ENCODE data around the gene SLC16A3.
"Not testable (repeated sequence)": the region's sequence is repeated elsewhere in the genome, so short reads cannot be mapped to it uniquely, and the experiment has no call there.

SLC16A3 gene

GRCh38 chr17:82204831-82205719 lies 23.8 kb upstream of the SLC16A3 start:
- DNase-seq (ENCODE audit: low read depth): peak; percentile 70
- H3K4me3 ChIP-seq (replicated peaks; ENCODE audit: low read depth, low read length): no peak overlapping the region
- TF ChIP-seq, protein P1, sequence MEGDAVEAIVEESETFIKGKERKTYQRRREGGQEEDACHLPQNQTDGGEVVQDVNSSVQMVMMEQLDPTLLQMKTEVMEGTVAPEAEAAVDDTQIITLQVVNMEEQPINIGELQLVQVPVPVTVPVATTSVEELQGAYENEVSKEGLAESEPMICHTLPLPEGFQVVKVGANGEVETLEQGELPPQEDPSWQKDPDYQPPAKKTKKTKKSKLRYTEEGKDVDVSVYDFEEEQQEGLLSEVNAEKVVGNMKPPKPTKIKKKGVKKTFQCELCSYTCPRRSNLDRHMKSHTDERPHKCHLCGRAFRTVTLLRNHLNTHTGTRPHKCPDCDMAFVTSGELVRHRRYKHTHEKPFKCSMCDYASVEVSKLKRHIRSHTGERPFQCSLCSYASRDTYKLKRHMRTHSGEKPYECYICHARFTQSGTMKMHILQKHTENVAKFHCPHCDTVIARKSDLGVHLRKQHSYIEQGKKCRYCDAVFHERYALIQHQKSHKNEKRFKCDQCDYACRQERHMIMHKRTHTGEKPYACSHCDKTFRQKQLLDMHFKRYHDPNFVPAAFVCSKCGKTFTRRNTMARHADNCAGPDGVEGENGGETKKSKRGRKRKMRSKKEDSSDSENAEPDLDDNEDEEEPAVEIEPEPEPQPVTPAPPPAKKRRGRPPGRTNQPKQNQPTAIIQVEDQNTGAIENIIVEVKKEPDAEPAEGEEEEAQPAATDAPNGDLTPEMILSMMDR (IDR thresholded peaks at IDR 0.05; ENCODE audit: low read length, missing control alignments): no peak

GRCh38 chr17:82205720-82206508 lies 22.9 kb upstream of the SLC16A3 start:
- no peak overlapping the region for H3K4me3 ChIP-seq (replicated peaks; ENCODE audit: low read depth, low read length)
- TF ChIP-seq, protein P1 (IDR thresholded peaks at IDR 0.05; ENCODE audit: low read length, missing control alignments): peak; percentile 93

DNA sequence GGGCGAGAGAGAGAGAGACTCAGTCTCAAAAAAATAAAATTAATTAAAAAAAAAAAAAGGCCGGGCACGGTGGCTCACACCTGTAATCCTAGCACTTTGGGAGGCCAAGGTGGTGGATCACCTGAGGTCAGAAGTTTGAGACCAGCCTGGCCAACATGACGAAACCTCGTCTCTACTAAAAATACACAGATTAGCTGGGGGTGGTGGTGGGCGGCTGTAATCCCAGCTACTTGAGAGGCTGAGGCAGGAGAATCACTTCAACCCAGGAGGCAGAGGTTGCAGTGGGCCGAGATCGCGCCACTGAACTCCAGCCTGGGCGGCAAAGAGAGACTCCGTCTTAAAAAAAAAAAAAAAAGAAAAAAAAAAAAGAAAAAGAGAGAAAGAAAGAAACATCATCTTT lies 18.2 kb upstream of the SLC16A3 start:
- not testable (repeated sequence) for DNase-seq (ENCODE audit: low read depth); H3K4me3 ChIP-seq (replicated peaks; ENCODE audit: low read depth, low read length)

More at GRCh38 chr17:82205720-82206508, 22.9 kb upstream of the SLC16A3 start:
- peak; percentile 89 for DNase-seq (ENCODE audit: low read depth)

DNA sequence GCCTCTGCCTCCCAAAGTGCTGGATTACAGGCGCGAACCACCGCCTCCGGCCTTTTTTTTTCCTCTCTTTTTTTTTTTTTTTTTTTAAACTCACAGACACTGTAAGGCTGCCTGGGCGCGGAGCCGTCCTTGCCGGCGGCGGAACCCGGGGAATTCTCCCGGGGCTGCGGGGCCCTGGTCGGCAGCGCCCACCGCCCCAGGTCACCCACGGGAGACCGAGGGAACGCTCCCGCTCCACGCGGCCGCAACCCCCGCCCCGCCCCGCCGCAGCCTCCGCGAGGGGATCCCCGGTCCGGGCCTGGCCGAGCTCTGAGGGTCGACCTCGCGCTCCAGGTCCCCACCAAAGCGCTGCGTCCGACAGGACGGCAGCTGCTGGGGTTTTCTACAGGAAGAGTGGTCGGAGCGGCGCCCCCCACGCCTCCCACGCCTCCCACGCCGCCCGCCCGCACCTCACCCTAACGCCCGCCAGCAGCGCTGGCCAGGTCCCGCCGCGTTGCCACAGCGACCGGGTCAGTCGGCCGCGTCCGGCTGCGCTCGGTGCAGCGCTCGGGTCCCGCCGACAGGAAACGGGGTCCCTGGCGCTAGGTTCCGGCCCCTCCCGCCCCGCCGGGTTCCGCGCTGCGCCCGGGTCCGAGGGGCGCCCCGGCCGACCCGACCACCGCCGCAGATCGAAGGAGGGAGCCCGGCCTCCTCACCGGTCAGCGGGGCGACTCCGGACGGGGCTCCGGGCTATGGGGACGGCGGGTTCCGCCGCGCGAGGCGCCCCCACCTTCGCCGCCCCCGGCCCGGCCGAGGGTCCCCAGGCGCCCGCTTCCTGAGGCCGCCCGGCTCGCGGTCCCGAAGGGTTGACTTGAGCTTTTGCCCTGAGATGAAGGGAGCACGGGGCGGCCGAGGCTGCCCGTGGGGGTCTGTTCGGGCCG lies 16.3 kb upstream of the SLC16A3 start, which contains the start of gene CCDC57:
TSS of gene CCDC57 (minus strand) at position 512 of the 920 bp plus-strand sequence. CDS start 10,898 bp downstream, outside the sequence.
- H3K4me3 ChIP-seq (replicated peaks; ENCODE audit: low read depth, low read length): peak within 1 kb of the TSS; percentile 64
- TF ChIP-seq, protein P1 (IDR thresholded peaks at IDR 0.05; ENCODE audit: low read length, missing control alignments): no peak
- DNase-seq (ENCODE audit: low read depth): peak; percentile 82

DNA sequence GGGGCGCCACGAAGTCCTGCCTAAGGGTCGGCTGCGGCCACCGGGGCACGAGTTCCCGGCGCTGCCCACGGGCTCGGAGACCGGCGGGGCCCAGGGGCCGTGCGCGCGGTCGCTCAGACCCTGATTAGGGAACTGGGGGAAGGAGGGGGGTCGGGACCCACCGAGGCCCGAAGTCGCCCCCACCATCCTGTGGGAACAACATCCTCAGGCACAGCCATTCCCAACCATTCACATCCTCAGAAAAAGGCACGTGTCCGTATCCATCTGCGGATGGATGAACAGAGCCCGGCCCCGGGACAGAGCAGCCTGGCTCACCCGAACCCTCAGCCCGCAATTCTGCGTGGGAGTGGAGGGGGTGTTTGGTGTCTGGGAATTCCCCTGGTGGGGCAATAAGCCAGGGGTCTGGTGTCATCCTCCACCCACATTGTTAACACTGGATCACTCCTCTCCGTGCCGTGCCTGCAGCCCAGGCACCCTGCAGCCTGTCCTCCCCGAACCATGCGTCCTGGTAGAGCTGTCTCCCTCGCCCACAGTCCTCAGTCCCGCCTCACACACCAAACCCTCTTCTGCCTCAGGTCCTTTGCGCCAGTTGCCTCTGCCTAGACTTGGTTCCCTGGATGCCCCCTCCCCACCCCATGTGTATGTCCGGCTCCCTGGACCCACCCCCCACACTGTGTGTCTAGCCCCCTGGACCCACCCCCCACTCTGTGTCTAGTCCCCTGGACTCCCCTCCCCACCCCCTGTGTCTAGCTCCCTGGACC lies 15.4 kb upstream of the SLC16A3 start:
- peak; percentile 82 for DNase-seq (ENCODE audit: low read depth)
- TF ChIP-seq, protein P1 (IDR thresholded peaks at IDR 0.05; ENCODE audit: low read length, missing control alignments): no peak

GRCh38 chr17:82214012-82214628 lies 14.7 kb upstream of the SLC16A3 start:
- TF ChIP-seq, protein P1 (IDR thresholded peaks at IDR 0.05; ENCODE audit: low read length, missing control alignments): no peak
- no peak for DNase-seq (ENCODE audit: low read depth)
- H3K4me3 ChIP-seq (replicated peaks; ENCODE audit: low read depth, low read length): no peak overlapping the region

More for the DNA sequence above, 15.4 kb upstream of the SLC16A3 start:
- H3K4me3 ChIP-seq (replicated peaks; ENCODE audit: low read depth, low read length): peak overlapping the region; percentile 64

Measured in fibroblast of pulmonary artery (primary cell).